Endothelial cell (in vitro differentiated cells): ENCODE data around the gene RFC2. TPM values are rescaled to one million over a fixed set of nuclear protein-coding genes. Genes with fewer than 3 reads are reported as not detected.

ENCODE experiments used
- DNase-seq: peaks from one replicate; pipeline ENCODE4 v3.0.0; 2021; ENCODE audit warnings: low spot score
- H3K27ac Mint-ChIP-seq: one replicate; pipeline ENCODE4 v1.8.0; 2021; ENCODE audit warnings: mixed read lengths, inconsistent platforms; ENCODE audit not compliant: unreplicated experiment
- H3K27me3 Mint-ChIP-seq: one replicate; pipeline ENCODE4 v1.8.0; 2021; ENCODE audit warnings: mild to moderate bottlenecking, moderate library complexity, mixed read lengths, inconsistent platforms; ENCODE audit not compliant: unreplicated experiment
- H3K36me3 Mint-ChIP-seq: one replicate; pipeline ENCODE4 v1.8.0; 2021; ENCODE audit warnings: mild to moderate bottlenecking, low read depth, mixed read lengths, inconsistent platforms; ENCODE audit not compliant: unreplicated experiment
- H3K4me1 Mint-ChIP-seq: one replicate; pipeline ENCODE4 v1.8.0; 2021; ENCODE audit warnings: mild to moderate bottlenecking, mixed read lengths, inconsistent platforms; ENCODE audit not compliant: unreplicated experiment
- H3K4me3 Mint-ChIP-seq: one replicate; pipeline ENCODE4 v1.8.0; 2021; ENCODE audit warnings: mild to moderate bottlenecking, mixed read lengths, inconsistent platforms; ENCODE audit not compliant: unreplicated experiment
- H3K9me3 Mint-ChIP-seq: one replicate; pipeline ENCODE4 v1.8.0; 2021; ENCODE audit warnings: mixed read lengths, inconsistent platforms; ENCODE audit not compliant: unreplicated experiment
- total RNA-seq: library from RNA; stranded (reverse); fragmentation: NEBNext Ultra II Directional; extraction: Animal tissue kit (Norgen Biotek cat#: 25700); gene quantifications from one replicate; pipeline ENCODE4 v1.2.1, GENCODE V29; 2021; ENCODE audit not compliant: unreplicated experiment
- TF ChIP-seq, protein P1 (sequence below): fragments of 200-600 bp; sonication (generic); IDR thresholded peaks from one replicate; pipeline ENCODE4 v1.5.0; 2021; ENCODE audit warnings: antibody characterized with exemption; ENCODE audit not compliant: unreplicated experiment

RFC2 gene
- total RNA-seq, 1 donor from 2014 or later: 38.8 TPM

DNA sequence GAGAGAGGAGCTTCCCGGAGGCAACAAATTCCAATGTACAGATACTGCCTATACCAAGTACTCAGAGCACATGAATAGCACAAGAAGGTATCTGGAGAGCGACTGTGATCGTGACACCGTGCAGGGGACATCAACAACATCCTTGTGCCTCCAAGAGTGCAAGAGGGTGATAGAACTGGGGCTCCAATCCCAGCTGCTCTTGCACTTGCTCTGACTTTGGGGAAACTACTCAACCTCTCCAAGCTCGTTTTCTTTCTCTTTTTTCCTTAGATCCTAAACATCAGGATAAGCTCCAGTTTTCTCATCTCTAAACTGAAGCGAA, 12.1 kb downstream of the RFC2 start:
- Mint-ChIP-seq H3K36me3 (peaks cover 27% of the 10 kb centered on the region), H3K9me3 (no peaks in the 10 kb centered on the region), H3K4me3 (peak overlapping the region; percentile 70), H3K4me1 (peaks cover 2% of the 10 kb centered on the region), H3K27ac (no peak overlapping the region), H3K27me3 (peaks cover 3% of the 10 kb centered on the region)
- DNase-seq: no peak
- TF ChIP-seq, protein P1, sequence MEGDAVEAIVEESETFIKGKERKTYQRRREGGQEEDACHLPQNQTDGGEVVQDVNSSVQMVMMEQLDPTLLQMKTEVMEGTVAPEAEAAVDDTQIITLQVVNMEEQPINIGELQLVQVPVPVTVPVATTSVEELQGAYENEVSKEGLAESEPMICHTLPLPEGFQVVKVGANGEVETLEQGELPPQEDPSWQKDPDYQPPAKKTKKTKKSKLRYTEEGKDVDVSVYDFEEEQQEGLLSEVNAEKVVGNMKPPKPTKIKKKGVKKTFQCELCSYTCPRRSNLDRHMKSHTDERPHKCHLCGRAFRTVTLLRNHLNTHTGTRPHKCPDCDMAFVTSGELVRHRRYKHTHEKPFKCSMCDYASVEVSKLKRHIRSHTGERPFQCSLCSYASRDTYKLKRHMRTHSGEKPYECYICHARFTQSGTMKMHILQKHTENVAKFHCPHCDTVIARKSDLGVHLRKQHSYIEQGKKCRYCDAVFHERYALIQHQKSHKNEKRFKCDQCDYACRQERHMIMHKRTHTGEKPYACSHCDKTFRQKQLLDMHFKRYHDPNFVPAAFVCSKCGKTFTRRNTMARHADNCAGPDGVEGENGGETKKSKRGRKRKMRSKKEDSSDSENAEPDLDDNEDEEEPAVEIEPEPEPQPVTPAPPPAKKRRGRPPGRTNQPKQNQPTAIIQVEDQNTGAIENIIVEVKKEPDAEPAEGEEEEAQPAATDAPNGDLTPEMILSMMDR: no peak

DNA sequence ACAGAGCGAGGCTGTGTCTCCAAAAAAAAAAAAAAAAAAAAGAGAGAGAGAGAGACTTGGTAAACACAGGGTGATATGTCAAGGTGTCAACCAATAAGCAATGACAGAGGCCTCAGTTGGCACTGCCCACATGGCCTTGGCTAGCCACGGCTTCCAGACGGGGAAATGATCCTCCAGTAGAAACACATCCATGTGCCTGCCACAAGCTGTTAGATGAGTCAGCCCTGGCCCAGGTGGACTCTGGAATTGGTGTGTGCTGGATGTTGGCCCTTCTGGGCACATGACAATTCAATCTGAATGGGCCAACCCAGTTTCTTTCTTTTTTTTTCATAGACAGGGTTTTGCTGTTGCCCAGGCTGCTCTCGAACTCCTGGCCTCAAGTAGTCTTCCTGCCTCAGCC, 13.7 kb downstream of the RFC2 start:
- H3K4me1 Mint-ChIP-seq: peaks cover 2% of the 10 kb centered on the region
- no peak overlapping the region for H3K27ac Mint-ChIP-seq
- H3K4me3 Mint-ChIP-seq: no peak overlapping the region
- peaks cover 3% of the 10 kb centered on the region for H3K27me3 Mint-ChIP-seq
- no peak for DNase-seq
- peaks cover 32% of the 10 kb centered on the region for H3K36me3 Mint-ChIP-seq
- TF ChIP-seq, protein P1: no peak
- H3K9me3 Mint-ChIP-seq: no peaks in the 10 kb centered on the region

DNA sequence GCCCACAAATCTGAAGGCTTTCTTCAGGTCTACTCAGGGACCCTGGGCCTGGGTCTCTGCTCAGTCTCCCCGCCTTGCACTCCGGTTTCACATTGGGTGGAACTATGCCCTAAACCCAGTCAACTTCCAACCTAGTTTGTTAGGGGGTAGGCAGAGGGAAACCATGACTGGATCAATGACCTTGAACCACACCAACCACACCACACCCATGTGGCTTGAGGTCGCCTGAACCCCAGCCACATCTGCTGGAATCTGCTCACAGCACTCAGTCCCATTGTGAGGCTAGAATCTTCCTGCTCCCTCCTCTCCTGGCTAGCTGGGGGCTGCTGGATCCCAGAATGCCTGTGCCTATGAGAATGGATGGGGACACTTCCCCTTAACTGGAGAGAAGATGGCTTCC, 17.9 kb downstream of the RFC2 start:
- H3K9me3 Mint-ChIP-seq: no peaks in the 10 kb centered on the region
- H3K4me1 Mint-ChIP-seq: no peaks in the 10 kb centered on the region

DNA sequence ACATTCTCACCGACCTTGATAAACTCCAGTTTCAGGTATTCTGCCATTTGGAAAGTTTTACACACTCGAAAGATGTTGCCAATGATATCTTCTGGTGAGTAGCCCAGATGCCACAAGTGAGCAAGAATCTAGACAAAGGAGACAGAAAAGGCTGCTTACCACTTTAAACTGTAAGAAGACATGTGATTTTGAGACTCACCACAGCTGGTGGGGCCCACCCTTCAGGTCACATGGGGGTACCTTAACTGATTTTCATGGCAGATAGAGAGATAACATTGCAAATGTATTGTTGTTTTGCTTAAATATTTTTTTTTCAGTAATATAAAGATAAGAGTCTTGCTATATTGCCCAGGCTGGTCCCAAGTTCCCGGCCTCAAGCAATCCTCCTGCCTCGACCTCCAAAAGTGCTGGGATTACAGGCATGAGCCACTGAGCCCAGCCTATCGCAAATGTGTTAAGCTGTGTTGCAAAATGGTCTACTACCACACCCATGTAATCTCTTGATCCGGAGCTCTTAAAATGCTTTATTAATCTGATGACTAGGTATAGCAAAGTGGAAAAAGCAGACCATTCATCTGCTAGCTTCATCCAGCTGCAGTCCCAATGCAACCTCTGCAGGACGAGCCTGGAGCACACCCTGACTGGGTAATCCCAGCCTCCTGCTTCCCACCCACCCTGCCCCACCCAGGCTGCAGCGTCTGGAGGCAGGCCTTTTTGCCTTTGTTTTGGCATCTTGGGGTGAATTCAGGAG, 18.5 kb downstream of the RFC2 start:
- TF ChIP-seq, protein P1: no peak
- Mint-ChIP-seq H3K27me3 (no peaks in the 10 kb centered on the region), H3K4me1 (no peaks in the 10 kb centered on the region)

More for the DNA sequence above, 17.9 kb downstream of the RFC2 start:
- H3K4me3 Mint-ChIP-seq: no peak overlapping the region
- peaks cover 31% of the 10 kb centered on the region for H3K36me3 Mint-ChIP-seq
- no peak overlapping the region for H3K27ac Mint-ChIP-seq
- TF ChIP-seq, protein P1: no peak
- no peak for DNase-seq
- H3K27me3 Mint-ChIP-seq: peaks cover under 1% of the 10 kb centered on the region

DNA sequence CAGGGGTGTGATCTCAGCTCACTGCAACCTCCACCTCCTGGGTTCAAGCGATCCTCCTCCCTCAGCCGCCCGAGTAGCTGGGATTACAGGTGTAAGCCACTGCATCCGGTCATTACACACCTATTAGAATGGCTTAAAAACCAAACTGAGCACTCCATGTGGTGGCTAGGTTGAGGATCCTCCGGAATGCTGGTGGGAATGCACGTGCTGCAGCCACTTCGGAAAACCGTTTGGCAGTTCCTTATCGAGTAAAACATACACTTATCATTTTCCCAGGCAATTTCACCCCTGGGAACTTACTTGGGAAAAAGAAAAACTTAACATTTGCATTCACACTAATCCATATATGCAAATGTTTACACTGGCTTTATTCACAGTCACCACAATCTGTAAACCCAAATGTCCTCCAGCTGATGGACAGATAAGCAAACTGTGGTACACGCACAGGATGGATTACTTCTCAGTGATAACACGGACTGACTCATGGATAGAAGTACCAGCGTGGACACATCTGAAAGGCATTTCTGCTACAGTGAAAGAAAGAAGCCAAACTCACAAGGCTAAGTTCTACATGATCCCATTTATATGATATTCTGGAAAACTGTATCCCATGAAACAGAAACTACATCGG, 20.4 kb downstream of the RFC2 start:
- Mint-ChIP-seq H3K36me3 (peaks cover 37% of the 10 kb centered on the region), H3K27ac (no peak overlapping the region), H3K4me1 (no peaks in the 10 kb centered on the region), H3K9me3 (no peaks in the 10 kb centered on the region), H3K27me3 (no peaks in the 10 kb centered on the region), H3K4me3 (no peak overlapping the region)
- no peak for DNase-seq
- TF ChIP-seq, protein P1: no peak

More for the DNA sequence above, 18.5 kb downstream of the RFC2 start:
- Mint-ChIP-seq H3K36me3 (peaks cover 35% of the 10 kb centered on the region), H3K4me3 (no peak overlapping the region), H3K27ac (peak overlapping the region; percentile 82), H3K9me3 (no peaks in the 10 kb centered on the region)
- no peak for DNase-seq
